ENCODE measurements around the gene GRIP1.

DNA sequence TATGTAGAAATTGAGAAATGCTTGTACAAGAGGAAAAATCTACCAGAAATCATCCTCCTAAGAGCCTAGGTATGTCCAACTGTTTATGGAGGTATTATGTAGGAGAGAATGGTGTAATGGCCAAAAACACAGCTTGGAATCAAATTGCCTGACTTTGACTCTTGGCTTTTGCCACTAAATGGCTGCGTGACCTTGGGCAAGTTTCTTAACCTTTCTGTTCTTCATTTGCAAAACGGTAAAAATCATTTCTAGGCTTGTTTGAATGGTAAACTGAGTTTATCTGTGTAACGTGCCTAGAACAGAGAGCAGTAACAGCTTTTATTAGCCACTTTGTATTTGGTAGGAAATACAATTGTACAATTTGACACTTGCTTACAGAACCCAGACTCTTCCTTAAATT is 4.9 kb upstream of the GRIP1 start:
- no peak for TF ChIP-seq EP300 (IDR thresholded peaks at IDR 0.05; ENCODE audit: borderline replicate concordance)
- no peak for TF ChIP-seq REST (IDR thresholded peaks at IDR 0.05; ENCODE audit: low read depth)
- TF ChIP-seq MAX (IDR thresholded peaks at IDR 0.05), result no peak
- TF ChIP-seq TAF1 (IDR thresholded peaks at IDR 0.05; ENCODE audit: low read depth), result no peak
